DMS153 treated with DMSO at 0.1 percent for 48 hours (cell line): Measurements from ENCODE around the gene XCR1.
"Not testable (repeated sequence)": the region's sequence is repeated elsewhere in the genome, so short reads cannot be mapped to it uniquely, and the experiment has no call there.

ENCODE experiments used
- DNase-seq: peaks from one replicate; lab custom pipeline; 2025; ENCODE audit not compliant: unreplicated experiment; lab: John Stamatoyannopoulos, UW

Gene XCR1

DNA sequence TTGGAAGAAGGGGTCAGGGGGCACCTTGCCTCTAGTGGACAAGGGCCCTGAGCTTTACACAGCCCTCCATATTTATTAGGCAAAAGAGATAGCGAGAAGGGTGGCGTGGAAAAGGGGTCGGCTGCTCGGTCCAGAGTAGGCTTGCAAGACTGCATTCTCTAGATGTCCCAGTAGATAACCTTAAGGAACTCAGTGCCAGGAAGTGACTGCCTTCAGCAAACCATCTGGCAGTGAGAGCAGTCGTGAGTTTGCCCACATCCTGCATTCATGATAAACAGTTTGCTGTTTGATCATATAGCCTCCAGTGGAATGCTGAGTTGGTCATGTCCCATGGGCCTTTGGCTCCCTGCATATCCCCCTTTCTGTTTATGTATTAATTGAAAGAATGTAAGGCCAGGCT is 18.9 kb upstream of the XCR1 start:
- not testable (repeated sequence) for DNase-seq

GRCh38 chr3:46038916-46039315 is 11.6 kb upstream of the XCR1 start:
- no peak for DNase-seq

GRCh38 chr3:46038071-46038470 is 10.8 kb upstream of the XCR1 start:
- DNase-seq, result not testable (repeated sequence)

DNA sequence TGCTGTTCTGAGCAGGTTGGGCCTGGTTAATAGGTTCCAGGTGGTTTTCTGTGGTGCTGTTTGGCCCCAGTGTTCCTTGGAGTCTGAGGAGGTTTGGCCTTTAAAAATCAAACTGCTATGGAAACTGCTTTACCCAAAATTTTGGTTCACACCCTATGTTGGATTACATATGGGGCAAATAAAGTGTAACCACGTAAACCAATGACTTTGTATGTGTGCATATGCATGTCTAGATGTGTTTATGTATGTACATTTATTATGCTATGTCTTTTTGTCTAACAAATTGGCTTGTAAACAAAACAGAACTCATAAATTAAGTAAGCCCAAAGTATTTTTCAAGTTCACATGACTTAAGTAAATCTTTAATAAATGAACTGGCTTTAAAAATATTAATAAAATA is 8.9 kb upstream of the XCR1 start:
- DNase-seq, result no peak

GRCh38 chr3:46031747-46032146 is 4.5 kb upstream of the XCR1 start:
- DNase-seq, result no peak

DNA sequence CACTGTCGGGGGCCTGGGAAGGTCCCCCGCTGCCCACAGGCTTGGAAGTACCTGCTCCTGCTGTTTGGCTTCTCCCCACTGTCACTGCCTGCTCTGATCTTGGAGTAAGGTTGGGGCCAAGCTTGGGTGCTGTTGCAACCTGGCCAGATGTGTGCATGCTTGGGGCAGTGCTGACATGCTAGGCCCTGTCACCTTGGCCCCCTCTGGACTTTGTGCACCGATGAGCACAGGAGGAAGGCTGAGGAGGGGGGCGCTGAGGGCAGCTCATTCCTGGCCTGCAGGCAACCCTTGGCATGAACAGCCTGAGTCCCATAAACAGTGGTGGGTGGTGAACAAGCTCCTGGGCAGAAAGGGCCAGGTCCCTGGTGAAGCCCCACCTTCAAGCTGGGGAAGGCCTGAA is 4.0 kb upstream of the XCR1 start:
- no peak for DNase-seq

- DNase-seq, result no peak
Measured at GRCh38 chr3:46030626-46031025, 3.3 kb upstream of the XCR1 start.

- DNase-seq, result no peak
Measured at GRCh38 chr3:46029953-46030543, 2.8 kb upstream of the XCR1 start.

DNA sequence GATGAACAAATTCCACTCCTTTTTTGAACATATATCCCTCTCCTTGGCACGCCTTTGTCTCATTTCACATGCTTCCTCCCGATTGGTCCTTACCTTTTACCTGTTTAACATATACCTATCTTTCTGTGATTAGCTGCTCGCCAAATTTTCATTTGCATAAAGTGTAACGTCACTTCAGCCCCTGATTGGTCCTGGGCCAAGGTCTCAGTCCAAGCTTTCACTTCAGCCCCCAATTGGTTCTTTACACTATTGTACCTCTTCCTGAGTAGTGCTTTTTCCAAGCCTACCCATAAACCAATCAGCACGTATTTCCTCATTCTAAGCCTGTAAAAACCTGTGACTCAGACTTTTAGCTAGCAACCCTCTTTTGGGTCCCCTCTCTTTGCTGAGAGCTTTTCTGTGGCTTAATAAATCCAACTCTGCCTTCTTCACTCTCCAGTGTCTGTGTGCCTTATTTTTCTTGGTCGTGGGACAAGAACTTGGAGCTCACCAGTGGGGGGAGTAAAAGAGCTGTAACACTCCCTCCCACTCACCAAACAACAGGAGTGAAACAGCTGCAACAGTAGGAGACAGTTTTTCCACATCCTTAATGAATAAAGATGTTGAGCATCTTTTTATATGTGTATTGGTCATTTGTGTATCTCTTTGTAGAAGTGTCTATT is 584 bp upstream of the XCR1 start:
- DNase-seq, result no peak

DNA sequence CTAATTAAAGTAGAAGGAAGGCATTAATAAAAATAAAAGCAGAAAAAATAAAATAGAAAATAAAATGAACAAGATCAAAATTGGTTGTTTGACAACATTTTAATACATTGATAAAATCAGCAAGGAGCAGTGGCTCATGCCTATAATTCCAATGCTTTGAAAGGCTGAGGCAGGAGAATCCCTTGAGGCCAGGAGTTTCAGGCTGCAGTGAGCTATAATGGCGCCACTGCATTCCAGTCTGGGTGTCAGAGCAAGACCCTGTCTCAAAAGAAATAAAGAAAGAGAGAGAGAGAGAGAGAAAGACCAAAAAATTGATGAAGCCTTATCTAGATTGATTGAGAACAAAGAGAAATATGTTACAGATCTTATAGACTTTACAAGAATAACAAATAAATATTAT is 2.1 kb downstream of the XCR1 start:
- DNase-seq, result no peak

DNA sequence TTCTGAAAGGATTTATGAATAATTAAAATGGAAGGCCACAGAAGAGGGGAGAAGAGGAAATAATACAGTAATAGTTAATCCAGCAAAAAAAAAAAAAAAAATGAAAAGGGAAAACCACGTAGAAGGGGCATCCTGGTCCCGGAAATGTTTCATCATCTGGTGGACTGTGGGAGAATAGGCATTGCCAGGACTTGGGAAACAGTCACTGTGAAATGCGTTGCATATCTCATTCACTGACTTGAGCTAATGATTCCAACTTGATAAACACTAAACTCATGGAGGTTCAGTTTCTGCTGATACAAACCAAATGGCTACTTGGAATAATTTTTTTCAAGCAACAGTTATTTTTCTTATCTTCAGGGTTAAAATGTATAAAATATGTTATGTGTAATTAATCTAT is 3.2 kb downstream of the XCR1 start:
- no peak for DNase-seq

DNA sequence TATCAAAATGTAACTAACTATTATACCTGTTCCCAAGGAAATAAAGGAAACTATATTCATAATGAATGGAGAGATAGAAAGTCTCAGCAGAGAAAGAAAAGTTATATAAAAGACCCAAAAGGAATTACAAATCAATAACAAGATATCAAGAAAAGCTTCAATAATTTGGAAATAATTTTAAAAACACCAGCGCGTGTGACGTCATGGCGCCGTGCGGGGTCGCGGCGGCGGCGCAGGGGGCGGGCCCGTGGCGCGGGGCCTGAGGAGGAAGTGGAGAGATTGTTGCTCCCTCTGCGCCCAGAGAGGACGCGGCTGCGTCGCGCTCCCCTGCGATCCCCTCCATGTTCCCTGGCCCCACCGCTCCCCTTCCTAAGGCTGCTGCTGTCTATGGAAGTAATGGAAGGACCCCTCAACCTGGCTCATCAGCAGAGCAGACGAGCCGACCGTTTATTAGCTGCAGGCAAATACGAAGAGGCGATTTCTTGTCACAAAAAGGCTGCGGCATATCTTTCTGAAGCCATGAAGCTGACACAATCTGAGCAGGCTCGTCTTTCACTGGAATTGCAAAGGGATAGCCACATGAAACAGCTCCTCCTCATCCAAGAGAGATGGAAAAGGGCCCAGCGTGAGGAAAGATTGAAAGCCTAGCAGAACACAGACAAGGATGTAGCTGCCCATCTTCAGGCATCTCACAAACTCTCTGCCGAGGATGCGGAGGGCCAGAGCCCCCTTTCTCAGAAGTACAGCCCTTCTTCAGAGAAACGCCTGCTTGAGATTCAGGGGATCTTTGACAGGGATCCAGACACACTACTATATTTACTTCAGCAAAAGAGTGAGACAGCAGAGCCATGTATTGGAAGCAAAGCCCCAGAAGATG is 4.1 kb downstream of the XCR1 start:
- no peak for DNase-seq

DNA sequence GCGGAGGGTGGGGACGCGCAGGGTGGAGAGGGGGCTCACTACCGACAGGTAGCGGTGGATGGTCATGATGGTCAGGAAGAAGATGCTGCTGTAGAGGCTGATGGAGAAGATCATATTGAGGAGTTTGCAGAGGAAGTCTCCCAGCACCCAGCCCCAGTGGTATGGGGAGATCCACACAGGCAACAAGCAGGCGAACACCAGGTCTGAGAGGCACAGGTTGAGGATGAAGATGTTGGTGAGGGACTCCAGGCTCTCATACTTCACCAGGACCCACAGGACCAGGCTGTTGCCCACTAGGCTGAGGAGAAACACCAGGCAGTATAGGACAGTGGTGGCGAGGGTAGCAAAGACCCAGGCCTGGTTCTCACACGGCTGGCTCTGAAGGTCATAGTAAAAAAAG is 5.8 kb downstream of the XCR1 start:
- DNase-seq, result no peak

DNA sequence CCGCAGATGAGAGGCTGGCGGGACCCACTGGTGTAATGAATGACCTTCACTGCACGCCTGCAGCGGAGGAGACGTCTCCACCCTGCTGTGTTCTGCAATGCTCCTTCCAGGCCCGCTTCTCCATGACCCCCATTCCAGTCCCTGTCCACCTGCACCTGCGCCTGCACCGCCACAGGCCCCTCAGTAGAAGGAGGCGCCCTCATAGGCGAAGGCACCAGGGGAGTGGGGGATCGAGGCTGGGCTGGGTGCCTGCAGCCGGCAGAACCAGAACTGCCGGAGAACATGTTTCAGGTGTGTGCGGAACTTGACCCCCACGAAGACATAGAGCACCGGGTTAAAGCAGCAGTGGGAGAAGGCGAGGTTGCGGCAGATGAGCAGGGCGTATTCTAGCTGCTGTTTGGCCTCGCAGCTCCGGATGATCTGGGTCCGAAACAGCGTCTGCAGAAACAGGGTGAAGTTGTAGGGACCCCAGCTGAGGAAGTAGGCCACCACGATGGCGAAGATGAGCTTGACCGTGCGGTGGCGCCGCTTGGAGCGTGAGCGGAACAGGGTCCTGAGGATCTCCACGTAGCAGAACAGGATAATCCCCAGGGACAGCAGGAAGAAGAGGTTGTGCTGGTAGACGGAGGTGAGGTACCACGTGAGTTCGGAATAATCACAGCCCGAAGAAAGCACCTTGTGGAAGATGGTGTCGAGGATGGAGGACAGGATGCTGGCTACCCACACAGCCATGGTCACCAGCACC is 6.3 kb downstream of the XCR1 start:
- DNase-seq, result no peak

GRCh38 chr3:46019707-46020106 is 7.6 kb downstream of the XCR1 start:
- DNase-seq, result no peak

- DNase-seq, result no peak
Measured at GRCh38 chr3:46017720-46018119, 9.6 kb downstream of the XCR1 start.

- DNase-seq, result no peak
Measured at GRCh38 chr3:46013316-46014094, 13.8 kb downstream of the XCR1 start.

- no peak for DNase-seq
Measured at GRCh38 chr3:46012246-46012645, 15.0 kb downstream of the XCR1 start.

DNA sequence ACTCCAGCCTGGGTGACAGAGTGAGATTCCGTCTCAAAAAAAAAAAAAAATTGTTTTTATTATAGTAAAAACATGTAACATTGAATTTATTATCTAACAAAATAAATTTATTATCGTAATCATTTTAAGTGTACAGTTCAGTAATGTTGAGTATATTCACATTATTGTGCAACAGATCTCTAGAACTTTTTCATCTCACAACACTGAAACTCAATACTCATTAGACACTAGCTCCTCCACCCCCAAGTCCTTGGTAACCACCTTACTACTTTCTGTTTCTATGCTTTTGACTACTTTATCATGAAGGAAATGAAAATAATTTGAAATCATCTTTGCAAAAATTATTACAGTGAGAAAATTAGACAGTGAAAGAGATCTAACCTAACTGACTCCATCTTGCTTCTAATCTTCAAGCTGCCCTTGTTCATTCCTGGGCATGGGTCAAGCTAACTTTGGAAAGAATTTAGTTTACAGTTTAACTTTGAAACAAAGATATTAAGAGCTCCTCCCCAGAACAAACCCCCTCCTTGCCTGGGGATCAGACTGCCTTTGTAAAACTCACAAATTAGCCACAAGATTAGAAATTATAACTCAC is 16.7 kb downstream of the XCR1 start:
- no peak for DNase-seq

DNA sequence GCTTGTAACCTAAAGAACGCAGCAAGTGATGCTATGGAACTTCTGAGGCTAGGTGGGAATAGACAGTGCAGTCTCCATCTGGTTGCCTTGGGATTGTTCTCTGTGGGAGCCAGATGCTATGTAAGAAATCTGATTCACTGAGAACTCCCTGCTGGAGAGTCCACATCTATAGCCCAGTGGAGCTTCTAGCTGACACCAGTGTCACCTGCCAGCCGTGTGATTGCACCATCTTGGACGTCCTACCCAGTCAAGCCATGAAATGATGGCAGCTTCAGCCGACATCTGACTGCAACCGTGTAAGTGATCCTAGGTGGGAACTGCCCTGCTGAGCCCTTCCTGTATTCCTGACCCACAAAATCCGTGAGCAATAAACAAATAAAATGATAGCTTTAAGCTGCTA is 19.2 kb downstream of the XCR1 start:
- no peak for DNase-seq
